NK-92 (cell line): ENCODE results near the gene KCTD19.

ENCODE experiments used
- DNase-seq: peaks from one replicate; lab custom pipeline; 2025; ENCODE audit not compliant: unreplicated experiment; lab: John Stamatoyannopoulos, UW

Gene KCTD19

GRCh38 chr16:67260426-67261063 lies 66.0 kb downstream of the KCTD19 start:
- DNase-seq, result no peak

DNA sequence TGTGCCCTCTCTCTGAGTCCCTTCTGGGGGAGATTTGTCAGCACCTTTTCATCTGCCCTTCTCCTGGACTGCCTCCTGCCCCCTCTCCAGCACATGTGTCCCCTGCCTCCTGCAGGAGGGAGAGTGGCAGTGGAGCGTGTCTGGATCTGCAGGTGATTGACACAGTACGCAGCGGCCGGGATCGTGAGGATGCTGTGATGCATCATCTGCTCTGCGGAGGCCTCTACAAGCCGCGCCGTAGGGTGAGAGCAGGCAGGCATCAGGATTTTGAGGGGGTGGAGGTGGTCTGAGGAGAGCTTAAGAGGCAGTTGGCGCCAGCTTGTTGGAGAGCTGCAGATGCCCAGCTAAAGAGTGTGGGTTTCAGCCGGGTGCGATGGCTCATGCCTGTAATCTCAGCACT lies 66.8 kb downstream of the KCTD19 start:
- DNase-seq, result no peak

GRCh38 chr16:67258161-67258835 lies 68.2 kb downstream of the KCTD19 start:
- no peak for DNase-seq

DNA sequence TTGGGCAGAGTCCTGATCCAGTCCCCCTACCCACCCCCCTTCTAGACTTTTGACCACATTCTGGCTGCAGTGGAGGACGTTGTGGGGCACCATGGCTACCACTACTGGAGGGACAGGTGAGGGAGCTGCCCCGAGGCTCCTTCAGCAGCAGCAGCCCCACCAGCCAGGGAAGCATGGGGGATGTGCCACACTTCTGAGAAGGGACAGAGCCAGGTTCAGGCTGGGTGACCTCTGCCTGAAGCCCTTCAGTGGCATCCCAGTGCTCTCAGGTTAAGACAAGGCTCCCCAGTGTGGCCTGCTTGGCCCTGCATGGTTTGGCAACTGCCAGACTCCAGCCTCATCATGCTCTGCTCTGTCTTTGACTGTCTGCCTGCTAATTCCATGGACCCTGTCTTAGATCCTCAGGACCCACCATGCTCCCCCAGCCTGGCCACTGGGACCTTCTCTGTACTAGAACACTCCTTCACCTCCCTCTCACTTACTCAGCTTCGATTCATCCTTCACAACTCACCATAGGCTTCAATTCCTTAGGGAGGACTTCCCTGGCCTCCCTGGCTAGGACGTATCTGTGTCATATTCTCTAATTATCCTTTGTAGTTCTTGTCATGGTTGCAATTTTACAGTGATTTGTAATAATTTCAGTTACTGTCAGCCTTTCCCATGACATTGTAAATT lies 68.9 kb downstream of the KCTD19 start:
- DNase-seq, result no peak

- DNase-seq, result no peak
Measured at GRCh38 chr16:67256701-67257230, 69.8 kb downstream of the KCTD19 start.

DNA sequence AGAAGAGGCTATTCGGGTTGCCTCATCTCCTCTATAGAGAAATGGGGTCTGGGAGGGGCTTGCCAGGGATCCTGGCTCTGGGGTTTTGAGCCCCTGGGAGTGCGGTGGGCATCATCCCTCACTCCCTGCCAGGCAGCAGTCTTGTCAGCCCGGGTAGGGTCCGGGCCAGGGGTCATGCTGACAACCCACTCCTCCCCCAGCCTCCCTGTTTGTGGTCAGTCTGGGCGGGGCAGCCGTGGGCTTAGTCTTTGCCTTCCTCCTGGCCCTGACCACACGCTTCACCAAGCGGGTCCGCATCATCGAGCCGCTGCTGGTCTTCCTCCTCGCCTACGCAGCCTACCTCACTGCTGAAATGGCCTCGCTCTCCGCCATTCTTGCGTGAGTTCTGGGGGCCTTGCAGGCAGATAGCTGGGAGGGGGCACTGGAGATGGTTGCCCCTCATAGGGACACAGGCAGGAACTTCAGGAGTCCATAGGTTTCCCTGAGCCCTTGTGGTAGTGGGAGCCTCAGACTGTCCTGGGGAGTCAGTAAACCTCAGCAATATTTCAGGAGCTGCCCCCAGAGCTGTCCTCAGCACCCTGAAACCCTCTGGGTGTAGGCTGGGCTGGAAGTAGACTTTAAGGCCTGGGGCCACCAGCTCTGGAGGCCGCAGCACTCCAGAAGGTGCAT lies 70.9 kb downstream of the KCTD19 start:
- DNase-seq, result no peak

DNA sequence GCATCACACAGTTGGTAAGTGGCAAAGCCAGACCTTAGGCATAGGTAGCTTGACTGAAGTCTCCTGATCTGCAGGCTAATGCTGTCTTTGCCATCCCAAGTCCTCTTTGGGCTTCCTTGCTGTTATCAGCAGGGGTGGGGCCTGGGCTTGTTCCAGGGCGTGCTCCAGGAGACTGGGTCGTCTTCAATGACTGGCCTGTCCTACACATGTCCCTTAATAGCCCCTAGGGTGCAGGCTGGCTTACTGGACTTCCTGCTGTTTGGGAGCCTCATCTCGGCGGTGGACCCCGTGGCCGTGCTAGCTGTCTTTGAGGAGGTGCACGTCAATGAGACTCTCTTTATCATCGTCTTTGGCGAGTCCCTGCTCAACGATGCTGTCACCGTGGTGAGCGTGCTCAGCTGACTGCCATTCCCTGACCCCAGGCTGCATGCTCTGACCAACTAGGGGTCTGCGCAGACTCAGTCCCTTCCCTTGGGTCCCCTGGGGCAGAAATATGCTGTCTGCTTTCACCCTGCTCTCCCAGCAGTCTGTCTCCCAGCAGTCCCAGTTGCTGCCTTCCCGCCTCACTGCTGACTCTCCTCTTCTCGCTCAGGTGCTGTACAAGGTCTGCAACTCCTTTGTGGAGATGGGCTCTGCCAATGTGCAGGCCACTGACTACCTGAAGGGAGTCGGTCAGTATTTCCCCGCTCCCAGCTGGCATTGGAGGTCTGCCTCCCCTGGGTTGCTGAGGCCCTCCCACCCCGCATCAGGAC lies 71.6 kb downstream of the KCTD19 start:
- DNase-seq, result no peak

- no peak for DNase-seq
Measured at GRCh38 chr16:67252609-67253497, 73.7 kb downstream of the KCTD19 start.

- no peak for DNase-seq
Measured at GRCh38 chr16:67250045-67250327, 76.6 kb downstream of the KCTD19 start.

- no peak for DNase-seq
Measured at GRCh38 chr16:67249178-67250044, 77.1 kb downstream of the KCTD19 start.

DNA sequence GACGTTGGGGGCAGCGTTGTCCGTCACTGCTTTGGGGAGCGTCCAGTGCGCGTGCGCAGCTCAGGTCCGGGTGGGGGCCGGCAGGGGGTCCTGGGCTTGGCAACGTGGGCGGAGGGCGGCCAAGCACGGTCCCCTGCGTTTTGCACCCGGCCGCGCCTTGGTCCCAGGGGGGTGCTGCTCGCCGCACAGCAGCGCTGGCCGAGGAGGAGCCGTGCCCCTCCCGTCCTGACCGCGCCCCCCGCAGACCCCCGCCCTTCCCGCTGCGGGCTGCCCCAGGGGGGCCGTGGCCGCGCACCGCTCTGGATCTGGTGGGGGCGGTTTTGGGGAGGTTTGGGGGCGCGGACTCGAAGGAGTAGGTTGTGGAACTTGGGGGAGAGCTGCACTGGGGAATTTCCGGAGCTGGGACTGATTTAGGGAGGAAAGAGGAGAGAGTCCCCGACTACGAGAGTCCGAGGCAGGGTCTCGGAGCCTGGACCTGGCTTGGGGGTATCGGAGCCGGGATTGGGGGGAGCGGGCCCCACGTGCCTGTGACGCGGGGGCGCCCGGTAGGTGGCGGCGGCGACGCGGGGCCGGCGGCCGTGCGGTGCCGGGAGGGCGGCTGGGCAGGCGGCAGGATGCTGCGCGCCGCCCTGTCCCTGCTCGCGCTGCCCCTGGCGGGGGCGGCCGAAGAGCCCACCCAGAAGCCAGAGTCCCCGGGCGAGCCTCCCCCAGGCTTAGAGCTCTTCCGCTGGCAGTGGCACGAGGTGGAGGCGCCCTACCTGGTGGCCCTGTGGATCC lies 78.0 kb downstream of the KCTD19 start, which contains the start of gene SLC9A5:
SLC9A5 (plus strand) TSS at position 579 of the 777 bp plus-strand sequence; CDS start at position 615, 36 bp downstream.
- DNase-seq, result no peak

- no peak for DNase-seq
Measured at GRCh38 chr16:67248073-67248400, 78.5 kb downstream of the KCTD19 start.

- DNase-seq, result peak; percentile 60
Measured at GRCh38 chr16:67247192-67248072, 79.1 kb downstream of the KCTD19 start, which contains the start of gene FHOD1. Gene FHOD1 (minus strand): TSS chr16:67247481. CDS start chr16:67247410, 71 bp downstream.

DNA sequence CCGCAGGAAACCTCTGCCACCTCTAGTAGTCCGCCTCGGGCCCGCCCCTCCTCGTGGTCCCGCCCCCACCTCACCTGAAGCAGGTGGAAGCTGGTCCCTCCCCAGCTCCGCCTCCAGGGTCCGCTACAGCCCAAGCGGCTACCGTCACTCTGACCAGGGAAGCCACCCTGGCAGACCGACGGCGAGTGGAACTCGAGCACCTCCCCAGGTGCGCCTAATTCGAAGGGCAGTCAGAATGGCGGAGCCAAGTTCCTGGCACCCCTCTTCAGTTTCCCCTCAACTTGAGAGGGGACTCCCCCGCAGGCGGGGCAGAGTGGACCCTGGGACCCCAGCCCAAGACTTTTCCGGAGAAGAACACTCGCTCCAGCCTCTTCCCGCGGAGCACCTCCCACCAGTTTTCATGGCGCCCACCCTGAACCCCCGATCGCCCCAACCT lies 79.8 kb downstream of the KCTD19 start:
- no peak for DNase-seq

GRCh38 chr16:67246081-67246755 lies 80.3 kb downstream of the KCTD19 start:
- no peak for DNase-seq

DNA sequence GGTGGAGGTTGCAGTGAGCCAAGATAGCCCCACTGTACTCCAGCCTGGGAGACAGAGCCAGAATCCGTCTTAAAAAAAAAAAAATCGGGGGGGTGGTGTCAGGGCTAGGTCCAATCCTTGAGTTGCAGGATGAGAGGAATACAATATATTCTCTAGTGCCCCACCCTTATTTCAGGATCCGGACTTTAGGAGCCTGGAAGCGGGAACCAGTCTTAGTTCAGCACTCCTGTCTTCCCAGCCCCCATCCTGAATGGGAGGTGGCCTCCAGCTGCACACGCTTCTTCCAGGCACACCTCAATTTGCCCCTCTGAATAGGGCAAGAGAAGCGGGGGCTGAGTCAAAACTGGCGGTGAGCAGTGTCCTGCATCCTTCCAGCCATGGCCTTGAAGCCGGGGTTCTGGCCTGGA lies 80.9 kb downstream of the KCTD19 start:
- no peak for DNase-seq

- no peak for DNase-seq
Measured at GRCh38 chr16:67245186-67245585, 81.4 kb downstream of the KCTD19 start.
